H1 (cell line): ENCODE measurements around the gene CFAP100. TPM values are rescaled to one million over a fixed set of nuclear protein-coding genes. Genes with fewer than 3 reads are reported as not detected.

ENCODE experiments used
- EZH2 ChIP-seq: fragments of 200-600 bp; sonication (generic); IDR thresholded peaks from 2 replicates; pipeline ENCODE4 v1.7.1; 2012; ENCODE audit warnings: low read depth, mild to moderate bottlenecking, moderate library complexity, low read length, inconsistent platforms; ENCODE audit not compliant: severe bottlenecking
- KDM5A ChIP-seq: fragments of 200-600 bp; IDR thresholded peaks from 2 replicates; pipeline ENCODE4 v1.7.1; 2012; ENCODE audit warnings: mild to moderate bottlenecking, low read length, inconsistent platforms, mixed read lengths
- NANOG ChIP-seq: IDR thresholded peaks from 2 replicates; pipeline ENCODE4 v1.6.1; 2011; ENCODE audit warnings: low read length, low read depth, mild to moderate bottlenecking, inconsistent platforms; ENCODE audit not compliant: insufficient read depth, poor library complexity, severe bottlenecking
- YY1 ChIP-seq: IDR thresholded peaks from 2 replicates; pipeline ENCODE4 v1.6.1; 2011; ENCODE audit warnings: low read depth, mild to moderate bottlenecking, low read length
- polyA plus RNA-seq, 7 experiments: library from polyadenylated mRNA; depleted of rRNA in 3 of 7; stranded (reverse) in 5 of 7; unstranded in 2 of 7; fragments of >200 nt in 5 of 7; fragments of 200-250 nt in 2 of 7; gene quantifications; 1 replicate in 5 of 7; 2 replicates in 1 of 7; 4 replicates in 1 of 7; pipeline versions ENCODE4 v1.2.1 to v1.2.3, GENCODE V29; 2011 to 2013; ENCODE audit warnings: missing spikeins in 2 of 7, mixed read lengths in 2 of 7
- total RNA-seq: library from RNA; stranded (reverse); fragmentation: NEBNext Ultra II Directional; extraction: Animal tissue kit (Norgen Biotek cat#: 25700); gene quantifications from 2 replicates; pipeline ENCODE4 v1.2.1, GENCODE V29; 2021
- TF ChIP-seq, protein P1 (sequence below): fragments of 300-600 bp; sonication (generic); IDR thresholded peaks from 2 replicates; pipeline ENCODE4 v1.7.1; 2012; ENCODE audit warnings: low read length, moderate library complexity, mild to moderate bottlenecking, inconsistent platforms; ENCODE audit not compliant: insufficient replicate concordance

The CFAP100 gene
- total and polyA plus RNA-seq, 2 of the 8 experiments (the other 6 are each of a cell fraction or from before 2014, with no cell fraction given) = 0.17 TPM; not detected in 1

DNA sequence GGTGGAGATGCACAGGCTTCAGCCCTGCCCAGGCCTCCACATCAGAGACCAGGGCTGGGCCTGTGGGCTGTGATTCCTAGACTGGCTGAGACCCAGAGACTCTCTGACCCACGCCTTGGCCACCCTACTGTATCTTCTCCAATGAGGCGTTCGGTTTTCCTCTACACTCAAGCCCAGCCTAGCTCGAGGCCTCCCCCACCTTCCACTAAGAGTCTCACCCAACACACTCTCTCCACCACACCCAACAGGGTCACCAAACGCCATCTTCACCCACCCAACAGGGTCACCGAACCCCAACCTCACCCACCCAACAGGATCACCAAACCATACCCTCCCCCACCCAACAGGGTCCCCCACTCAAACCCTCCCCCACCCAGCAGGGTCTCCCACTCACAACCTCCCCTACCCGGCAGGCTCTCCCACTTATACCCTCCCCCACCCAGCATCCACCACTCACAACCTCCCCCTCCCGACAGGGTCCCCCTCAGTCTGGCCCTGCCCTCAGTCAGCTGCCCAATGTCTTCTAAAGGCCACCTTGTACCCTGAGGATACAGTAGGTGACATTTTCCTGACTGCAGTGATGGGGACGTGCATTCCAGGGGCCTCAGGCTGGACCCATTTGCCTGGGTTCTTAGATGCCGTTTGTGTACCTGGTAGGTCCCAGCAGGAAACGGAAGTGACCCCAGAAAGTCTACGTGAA, 20.4 kb downstream of the CFAP100 start (continued):
- TF ChIP-seq NANOG = no peak
- TF ChIP-seq, protein P1, sequence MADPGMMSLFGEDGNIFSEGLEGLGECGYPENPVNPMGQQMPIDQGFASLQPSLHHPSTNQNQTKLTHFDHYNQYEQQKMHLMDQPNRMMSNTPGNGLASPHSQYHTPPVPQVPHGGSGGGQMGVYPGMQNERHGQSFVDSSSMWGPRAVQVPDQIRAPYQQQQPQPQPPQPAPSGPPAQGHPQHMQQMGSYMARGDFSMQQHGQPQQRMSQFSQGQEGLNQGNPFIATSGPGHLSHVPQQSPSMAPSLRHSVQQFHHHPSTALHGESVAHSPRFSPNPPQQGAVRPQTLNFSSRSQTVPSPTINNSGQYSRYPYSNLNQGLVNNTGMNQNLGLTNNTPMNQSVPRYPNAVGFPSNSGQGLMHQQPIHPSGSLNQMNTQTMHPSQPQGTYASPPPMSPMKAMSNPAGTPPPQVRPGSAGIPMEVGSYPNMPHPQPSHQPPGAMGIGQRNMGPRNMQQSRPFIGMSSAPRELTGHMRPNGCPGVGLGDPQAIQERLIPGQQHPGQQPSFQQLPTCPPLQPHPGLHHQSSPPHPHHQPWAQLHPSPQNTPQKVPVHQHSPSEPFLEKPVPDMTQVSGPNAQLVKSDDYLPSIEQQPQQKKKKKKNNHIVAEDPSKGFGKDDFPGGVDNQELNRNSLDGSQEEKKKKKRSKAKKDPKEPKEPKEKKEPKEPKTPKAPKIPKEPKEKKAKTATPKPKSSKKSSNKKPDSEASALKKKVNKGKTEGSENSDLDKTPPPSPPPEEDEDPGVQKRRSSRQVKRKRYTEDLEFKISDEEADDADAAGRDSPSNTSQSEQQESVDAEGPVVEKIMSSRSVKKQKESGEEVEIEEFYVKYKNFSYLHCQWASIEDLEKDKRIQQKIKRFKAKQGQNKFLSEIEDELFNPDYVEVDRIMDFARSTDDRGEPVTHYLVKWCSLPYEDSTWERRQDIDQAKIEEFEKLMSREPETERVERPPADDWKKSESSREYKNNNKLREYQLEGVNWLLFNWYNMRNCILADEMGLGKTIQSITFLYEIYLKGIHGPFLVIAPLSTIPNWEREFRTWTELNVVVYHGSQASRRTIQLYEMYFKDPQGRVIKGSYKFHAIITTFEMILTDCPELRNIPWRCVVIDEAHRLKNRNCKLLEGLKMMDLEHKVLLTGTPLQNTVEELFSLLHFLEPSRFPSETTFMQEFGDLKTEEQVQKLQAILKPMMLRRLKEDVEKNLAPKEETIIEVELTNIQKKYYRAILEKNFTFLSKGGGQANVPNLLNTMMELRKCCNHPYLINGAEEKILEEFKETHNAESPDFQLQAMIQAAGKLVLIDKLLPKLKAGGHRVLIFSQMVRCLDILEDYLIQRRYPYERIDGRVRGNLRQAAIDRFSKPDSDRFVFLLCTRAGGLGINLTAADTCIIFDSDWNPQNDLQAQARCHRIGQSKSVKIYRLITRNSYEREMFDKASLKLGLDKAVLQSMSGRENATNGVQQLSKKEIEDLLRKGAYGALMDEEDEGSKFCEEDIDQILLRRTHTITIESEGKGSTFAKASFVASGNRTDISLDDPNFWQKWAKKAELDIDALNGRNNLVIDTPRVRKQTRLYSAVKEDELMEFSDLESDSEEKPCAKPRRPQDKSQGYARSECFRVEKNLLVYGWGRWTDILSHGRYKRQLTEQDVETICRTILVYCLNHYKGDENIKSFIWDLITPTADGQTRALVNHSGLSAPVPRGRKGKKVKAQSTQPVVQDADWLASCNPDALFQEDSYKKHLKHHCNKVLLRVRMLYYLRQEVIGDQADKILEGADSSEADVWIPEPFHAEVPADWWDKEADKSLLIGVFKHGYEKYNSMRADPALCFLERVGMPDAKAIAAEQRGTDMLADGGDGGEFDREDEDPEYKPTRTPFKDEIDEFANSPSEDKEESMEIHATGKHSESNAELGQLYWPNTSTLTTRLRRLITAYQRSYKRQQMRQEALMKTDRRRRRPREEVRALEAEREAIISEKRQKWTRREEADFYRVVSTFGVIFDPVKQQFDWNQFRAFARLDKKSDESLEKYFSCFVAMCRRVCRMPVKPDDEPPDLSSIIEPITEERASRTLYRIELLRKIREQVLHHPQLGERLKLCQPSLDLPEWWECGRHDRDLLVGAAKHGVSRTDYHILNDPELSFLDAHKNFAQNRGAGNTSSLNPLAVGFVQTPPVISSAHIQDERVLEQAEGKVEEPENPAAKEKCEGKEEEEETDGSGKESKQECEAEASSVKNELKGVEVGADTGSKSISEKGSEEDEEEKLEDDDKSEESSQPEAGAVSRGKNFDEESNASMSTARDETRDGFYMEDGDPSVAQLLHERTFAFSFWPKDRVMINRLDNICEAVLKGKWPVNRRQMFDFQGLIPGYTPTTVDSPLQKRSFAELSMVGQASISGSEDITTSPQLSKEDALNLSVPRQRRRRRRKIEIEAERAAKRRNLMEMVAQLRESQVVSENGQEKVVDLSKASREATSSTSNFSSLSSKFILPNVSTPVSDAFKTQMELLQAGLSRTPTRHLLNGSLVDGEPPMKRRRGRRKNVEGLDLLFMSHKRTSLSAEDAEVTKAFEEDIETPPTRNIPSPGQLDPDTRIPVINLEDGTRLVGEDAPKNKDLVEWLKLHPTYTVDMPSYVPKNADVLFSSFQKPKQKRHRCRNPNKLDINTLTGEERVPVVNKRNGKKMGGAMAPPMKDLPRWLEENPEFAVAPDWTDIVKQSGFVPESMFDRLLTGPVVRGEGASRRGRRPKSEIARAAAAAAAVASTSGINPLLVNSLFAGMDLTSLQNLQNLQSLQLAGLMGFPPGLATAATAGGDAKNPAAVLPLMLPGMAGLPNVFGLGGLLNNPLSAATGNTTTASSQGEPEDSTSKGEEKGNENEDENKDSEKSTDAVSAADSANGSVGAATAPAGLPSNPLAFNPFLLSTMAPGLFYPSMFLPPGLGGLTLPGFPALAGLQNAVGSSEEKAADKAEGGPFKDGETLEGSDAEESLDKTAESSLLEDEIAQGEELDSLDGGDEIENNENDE = no peak
- no peak for TF ChIP-seq YY1
- TF ChIP-seq KDM5A = no peak
- TF ChIP-seq EZH2 = no peak
